Activated T-cell treated with anti-CD3 and anti-CD28 coated beads for 48 hours (primary cell): Measurements from ENCODE around the gene OR51B4.
"Not testable (repeated sequence)": the region's sequence is repeated elsewhere in the genome, so short reads cannot be mapped to it uniquely, and the experiment has no call there.

Experiments used
- DNase-seq: peaks from one replicate; pipeline ENCODE4 v3.0.0-alpha.2; 2020; ENCODE audit warnings: low read depth

The OR51B4 gene

DNA sequence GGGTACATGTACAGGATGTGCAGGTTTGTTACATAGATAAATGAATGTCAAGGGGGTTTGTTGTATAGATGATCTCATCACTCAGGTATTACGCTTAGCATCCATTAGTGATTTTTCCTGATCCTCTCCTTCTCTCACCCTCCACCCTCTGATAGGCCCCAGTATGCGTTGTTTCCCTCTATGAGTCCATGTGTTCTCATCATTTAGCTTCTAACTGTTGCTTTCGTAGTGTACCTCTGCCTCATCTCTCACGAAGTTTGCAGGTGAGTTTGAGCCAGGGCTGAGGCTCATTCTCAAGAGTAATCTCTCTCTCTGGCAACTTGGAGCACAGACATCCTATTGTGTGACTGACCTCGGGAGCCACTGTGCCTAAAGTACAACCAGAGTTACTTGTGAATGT lies 27.4 kb downstream of the OR51B4 start:
- no peak for DNase-seq

DNA sequence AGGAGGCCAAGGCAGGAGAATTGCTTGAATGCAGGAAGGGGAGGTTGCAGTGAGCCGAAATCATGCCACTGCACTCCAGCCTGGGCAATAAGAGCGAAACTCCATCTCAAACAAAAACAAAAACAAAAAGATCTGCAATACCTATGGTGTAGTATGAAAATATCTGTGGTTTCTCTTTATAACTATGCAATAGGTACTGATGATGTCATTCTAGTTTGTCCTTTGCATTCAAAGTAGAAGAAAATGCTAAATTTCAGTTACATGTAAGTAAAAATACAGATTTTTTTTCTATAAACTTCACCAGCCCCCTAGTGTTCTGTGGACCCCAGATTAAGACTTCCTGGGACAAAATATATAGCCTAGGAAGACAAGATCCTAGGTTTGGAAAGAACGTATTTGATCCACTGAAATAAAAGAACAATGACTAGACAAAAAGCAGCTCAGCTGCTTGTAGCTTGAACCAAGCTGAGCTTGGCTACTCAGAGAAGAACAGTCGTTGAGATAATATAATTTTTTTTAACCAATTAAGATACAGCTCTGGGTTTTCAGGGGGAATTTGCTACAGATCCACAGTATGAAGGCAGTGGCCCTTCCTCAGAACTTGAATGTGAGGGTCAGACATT lies 29.2 kb downstream of the OR51B4 start:
- DNase-seq: no peak

DNA sequence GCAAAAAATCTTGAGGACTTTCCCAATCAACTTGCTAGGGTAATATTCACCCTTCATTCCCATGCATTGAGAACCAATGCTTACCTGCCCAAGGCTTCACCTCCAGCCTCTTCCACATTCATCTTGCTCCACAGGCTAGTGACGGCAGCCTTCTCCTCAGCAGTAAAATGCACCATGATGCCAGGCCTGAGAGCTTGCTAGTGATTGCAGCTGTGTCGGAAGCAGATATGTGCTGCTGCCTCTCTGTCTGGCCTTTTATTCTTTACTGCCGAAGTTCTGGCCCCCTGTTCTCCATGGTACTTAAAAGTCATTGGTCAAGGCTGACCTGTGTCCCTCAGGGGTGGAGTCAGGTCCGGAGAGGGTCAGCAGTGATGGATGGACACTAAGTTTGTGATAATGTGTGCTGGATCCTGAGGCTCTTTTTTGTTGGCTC lies 32.0 kb downstream of the OR51B4 start, which contains the start of gene HBE1:
Gene HBE1 (minus strand): TSS at position 231 of the 433 bp plus-strand sequence. CDS start 55 bp downstream, at position 176.
- DNase-seq: no peak

DNA sequence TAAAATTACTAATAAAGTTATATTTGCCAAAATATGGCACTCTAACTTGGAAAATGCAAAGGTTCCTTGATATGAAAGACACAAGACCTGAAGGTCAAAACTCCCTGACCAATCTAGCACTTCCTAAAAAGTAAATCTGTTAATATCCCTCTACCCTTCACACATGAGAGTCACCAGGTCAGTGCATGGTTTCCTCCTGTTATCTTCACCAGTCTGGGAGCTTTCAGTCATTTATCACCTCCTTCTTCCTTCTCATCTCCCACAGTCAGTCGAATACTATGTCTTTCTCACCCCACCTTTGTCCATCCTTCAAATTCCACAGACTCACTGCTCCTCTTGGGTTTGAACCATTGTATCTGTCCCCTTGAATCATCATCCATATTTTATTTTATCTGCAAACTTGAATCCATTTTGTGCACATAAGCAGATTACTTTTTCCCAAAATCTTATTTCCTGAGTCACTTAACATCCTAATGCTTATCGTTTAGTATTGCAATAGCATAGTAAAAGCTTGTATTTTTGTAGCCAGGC lies 34.6 kb downstream of the OR51B4 start:
- DNase-seq: no peak

DNA sequence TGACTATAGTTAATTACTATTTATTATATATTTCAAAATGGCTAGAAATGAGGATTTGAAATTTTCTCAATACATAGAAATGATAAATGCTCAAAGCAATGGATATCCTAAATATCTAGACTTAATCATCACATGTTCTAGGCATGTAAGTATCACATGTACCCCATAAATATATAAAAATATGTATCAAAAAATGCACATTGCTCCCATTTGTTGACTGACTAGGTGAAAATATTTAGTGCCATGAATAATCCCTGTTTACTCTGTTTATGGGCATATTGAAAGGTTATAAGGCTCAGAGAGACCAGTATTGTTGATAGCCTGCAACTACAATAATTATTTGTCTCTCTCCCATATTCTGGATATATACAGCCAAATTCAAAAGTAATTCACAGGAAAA lies 35.1 kb downstream of the OR51B4 start:
- no peak for DNase-seq

DNA sequence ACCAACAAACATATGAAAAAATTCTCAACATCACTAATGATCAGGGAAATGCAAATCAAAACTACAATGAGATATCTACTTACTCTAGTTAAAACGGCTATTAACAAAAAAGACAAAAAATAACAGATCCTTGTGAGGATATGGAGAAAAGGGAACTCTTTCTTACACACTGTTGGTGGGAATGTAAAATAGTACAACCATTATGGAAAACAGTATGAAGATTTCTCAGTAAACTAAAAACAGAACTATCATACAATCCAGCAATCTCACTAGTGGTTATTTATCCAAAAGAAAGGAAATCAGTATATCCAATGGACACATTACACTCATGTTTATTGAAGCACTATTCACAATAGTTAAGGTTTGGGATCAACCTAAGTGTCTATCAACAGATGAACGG lies 35.9 kb downstream of the OR51B4 start:
- no peak for DNase-seq

DNA sequence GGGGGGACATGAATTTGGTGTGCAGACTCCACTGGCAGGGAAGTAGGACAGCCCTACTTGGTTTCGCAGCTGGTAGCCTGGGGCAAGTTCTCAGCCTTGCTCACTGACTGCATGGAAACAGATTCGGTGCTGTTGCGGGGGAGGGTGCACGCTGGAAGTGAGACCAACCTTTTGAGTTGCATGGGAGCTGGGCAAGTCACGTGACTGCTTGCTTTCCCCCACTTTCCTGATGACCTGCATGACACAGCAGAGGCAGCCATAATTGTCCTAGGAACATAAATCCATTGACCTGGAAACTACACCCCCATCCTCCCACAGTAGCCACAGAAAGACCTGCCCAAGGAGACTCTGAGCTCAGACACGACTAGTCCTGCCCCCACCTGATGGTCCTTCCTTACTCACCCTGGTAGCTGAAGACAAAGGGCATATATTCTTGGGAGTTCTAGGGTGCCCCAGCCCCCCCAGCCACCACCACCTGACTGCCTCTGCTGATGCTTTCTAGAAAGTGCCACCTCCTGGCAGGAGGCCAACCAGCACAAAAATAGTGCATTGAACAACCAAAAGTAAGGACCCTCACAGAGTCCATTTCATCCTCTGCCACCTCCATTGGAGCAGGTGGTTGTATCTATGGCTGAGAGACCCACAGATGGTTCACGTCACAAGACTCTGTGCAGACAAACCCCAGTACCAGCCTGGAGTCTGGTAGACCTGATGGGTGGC lies 43.0 kb downstream of the OR51B4 start:
- DNase-seq: no peak

DNA sequence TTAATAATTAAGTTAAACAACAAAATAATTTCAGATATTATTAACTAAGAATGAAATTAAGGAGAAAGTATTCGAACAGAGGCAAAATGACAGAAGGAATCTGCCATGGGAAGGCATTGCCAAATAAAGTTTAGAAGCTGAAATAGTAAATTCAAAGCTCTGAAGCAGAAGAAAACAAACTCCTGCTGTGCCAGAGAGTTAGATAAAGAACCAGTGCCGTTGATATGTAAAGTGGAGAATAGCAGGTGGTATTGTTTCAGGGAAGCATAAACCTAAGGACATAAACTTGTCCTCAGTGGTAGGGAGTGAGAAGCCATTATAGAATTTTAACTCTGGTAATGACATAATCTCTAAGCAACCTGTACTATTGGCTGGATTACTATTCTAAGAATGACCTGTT lies 44.5 kb downstream of the OR51B4 start:
- no peak for DNase-seq

DNA sequence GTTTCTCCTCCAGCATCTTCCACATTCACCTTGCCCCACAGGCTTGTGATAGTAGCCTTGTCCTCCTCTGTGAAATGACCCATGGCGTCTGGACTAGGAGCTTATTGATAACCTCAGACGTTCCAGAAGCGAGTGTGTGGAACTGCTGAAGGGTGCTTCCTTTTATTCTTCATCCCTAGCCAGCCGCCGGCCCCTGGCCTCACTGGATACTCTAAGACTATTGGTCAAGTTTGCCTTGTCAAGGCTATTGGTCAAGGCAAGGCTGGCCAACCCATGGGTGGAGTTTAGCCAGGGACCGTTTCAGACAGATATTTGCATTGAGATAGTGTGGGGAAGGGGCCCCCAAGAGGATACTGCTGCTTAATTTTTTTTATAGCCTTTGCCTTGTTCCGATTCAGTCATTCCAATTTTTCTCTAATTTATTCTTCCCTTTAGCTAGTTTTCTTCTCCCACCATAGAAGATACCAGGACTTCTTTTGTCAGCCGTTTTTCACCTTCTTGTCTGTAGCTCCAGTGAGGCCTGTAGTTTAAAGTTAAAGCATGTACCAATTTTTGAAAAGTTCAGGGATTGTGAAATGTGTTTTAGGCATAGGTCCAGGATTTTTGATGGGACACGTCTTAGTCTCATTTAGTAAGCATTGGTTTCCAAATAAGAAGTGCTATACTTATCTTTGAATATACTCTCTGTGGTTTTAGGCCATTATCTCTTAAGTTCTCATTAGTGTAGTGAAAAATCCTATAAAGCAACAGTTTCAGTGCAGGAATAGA lies 46.9 kb downstream of the OR51B4 start, which contains the start of gene HBG2:
Gene HBG2 (minus strand): TSS at position 136 of the 768 bp plus-strand sequence. CDS start 53 bp downstream, at position 83.
- DNase-seq: not testable (repeated sequence)

DNA sequence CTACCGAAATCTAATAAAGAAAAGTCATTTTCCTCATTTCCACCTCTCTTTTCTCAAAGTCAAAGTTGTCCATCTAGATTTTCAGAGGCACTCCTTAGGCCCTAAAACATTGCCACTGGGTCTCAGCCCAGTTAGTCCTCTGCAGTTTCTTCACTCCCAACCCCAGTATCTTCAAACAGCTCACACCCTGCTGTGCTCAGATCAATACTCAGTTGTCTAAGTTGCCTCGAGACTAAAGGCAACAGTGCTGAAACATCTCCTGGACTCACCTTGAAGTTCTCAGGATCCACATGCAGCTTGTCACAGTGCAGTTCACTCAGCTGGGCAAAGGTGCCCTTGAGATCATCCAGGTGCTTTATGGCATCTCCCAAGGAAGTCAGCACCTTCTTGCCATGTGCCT lies 47.7 kb downstream of the OR51B4 start:
- DNase-seq: not testable (repeated sequence)

DNA sequence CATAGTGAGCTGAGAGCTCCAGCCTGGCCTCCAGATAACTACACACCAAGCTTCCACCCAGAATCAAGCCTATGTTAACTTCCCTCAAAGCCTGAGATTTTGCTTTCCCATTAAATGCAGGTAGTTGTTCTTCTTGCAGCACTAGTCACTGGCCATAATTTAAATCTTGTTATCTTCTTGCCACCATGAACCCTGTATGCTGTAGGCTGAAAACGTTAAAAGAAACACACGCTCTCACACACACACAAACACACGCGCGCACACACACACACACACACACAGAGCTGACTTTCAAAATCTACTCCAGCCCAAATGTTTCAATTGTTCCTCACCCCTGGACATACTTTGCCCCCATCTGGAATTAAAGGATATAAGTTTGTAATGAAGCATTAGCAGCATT lies 48.3 kb downstream of the OR51B4 start:
- not testable (repeated sequence) for DNase-seq

DNA sequence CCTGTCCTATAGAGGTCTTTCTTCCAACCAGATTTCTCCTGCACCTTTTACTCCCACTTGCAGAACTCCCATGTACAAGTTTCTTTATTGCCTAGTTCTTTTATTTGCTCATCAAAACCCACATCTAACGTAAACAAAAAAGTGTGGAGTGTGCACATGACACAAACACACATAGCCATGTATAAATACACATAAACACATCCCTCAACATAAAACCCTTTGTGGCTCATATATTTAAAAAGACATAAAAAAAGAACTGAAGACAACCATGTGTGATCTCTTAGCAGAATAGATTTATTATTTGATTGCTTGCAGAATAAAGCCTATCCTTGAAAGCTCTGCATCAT lies 48.9 kb downstream of the OR51B4 start:
- no peak for DNase-seq

DNA sequence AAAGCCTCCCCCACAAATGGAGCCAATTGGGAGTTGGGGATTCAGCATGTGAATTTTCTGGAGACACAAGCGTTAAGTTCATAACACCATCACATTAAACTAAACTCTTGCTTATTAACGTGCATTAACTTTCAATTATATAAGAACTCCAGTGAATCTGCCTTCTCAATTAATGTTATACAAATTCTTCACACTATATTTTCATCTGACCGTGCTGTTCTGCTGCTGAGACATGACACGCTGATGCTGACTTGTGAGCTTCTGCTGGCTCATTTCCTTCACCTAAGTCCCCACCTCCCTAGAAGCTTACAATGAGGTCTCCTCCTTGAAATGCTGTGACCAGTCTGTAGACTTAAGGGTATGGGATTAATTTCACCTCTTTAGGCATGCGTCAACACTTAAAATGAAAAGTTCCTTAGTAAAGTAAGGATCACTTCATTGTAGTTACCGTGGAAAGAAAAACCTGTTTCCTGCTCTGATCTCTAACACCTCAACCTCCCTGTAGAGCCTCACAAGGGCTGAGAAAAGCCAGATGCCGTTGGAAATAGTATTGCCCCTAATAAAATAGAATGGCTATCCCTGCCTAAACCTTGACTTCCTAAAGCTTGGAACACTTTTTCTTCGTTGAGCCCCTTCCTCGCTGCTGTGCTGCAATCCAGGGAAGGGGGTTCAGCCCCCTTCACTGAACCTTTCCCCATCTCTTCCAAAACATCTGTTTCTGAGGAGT lies 49.4 kb downstream of the OR51B4 start:
- no peak for DNase-seq

DNA sequence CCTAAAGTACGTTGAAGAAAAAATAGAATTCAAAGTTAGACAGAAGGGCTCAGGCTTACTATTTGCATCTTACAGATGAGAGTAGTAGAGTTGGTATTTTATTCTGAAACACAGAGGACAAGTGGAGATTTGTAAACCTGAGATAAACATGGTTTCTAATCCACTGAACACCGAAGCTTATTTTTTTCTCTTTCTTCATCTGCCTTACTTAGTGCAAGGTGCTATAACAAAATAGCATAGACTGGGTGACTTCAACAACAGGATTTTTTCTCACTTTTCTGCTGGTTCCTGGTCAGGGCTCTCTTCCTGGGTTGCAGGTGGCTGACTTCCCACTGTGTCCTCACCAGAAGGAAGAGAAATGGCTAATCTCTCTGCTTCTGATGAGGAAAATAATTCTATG lies 50.0 kb downstream of the OR51B4 start:
- DNase-seq: no peak
